ENCODE data around the gene ZFP36. TPM values are rescaled to one million over a fixed set of nuclear protein-coding genes. Genes with fewer than 3 reads are reported as not detected.

ZFP36 gene
- total RNA-seq, 2 donors from 2014 or later = 1,082 to 1,318 TPM

DNA sequence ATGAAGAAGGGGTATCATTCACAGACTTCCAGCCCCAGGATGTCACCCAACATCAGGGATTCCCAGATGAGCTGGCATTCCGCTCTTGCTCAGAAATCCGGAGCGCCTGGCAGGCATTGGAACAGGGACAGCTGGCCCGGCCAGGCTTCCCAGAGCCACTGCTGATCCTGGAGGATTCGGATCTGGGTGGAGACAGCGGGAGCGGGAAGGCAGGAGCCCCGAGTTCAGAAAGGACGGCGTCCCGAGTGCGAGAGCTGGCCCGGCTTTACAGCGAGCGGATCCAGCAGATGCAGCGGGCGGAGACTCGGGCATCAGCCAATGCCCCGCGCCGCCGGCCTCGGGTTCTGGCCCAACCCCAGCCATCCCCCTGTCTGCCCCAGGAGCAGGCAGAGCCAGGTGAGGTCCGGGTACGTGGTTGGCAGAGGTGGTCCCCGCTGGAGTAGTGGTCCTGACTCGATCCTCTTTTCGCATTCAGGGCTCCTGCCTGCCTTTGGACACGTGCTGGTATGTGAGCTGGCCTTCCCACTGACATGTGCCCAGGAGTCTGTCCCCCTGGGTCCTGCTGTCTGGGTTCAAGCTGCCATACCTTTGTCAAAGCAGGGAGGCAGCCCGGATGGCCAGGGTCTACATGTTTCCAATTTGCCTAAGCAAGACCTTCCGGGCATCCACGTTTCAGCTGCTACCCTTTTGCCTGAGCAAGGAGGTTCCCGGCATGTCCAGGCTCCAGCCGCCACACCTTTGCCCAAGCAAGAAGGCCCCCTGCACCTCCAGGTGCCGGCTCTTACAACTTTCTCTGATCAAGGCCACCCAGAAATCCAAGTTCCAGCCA is 16.8 kb downstream of the ZFP36 start:
- ATAC-seq = no peak
- H3K27me3 Mint-ChIP-seq = no peaks in the 10 kb centered on the region
- H3K4me3 Mint-ChIP-seq = no peak overlapping the region
- no peak for DNase-seq
- H3K36me3 Mint-ChIP-seq (ENCODE audit: low read depth) = peaks cover 3% of the 10 kb centered on the region
- H3K4me1 Mint-ChIP-seq = peaks cover 11% of the 10 kb centered on the region
- peak overlapping the region; percentile 85 for H3K27ac Mint-ChIP-seq
- no peaks in the 10 kb centered on the region for H3K9me3 ChIP-seq (ENCODE audit: control insufficient read depth, low read length, poor library complexity, severe bottlenecking)

DNA sequence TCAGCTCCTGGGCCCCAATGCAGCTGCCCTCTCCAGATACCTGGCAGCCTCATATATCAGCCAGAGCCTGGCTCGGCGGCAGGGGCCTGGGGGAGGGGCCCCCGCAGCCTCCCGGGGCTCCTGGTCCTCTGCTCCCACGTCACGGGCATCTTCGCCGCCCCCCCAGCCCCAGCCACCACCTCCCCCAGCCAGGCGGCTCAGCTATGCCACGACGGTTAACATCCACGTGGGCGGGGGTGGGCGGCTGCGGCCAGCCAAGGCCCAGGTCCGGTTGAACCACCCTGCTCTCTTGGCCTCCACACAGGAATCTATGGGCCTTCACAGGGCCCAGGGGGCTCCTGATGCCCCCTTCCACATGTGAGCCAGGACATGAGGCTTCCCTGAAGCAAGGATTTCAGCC is 18.3 kb downstream of the ZFP36 start:
- H3K27ac Mint-ChIP-seq = peak overlapping the region; percentile 85

GRCh38 chr19:39425744-39426143 is 19.1 kb downstream of the ZFP36 start:
- no peak for ATAC-seq
- Mint-ChIP-seq H3K27me3 (no peaks in the 10 kb centered on the region), H3K4me3 (no peak overlapping the region), H3K27ac (peak overlapping the region; percentile 85), H3K36me3 (ENCODE audit: low read depth) (peaks cover 3% of the 10 kb centered on the region), H3K4me1 (peaks cover 15% of the 10 kb centered on the region)
- DNase-seq = no peak
- H3K9me3 ChIP-seq (ENCODE audit: control insufficient read depth, low read length, poor library complexity, severe bottlenecking) = no peaks in the 10 kb centered on the region

More for the DNA sequence above, 18.3 kb downstream of the ZFP36 start:
- Mint-ChIP-seq H3K4me3 (no peak overlapping the region), H3K4me1 (peaks cover 11% of the 10 kb centered on the region), H3K27me3 (no peaks in the 10 kb centered on the region), H3K36me3 (ENCODE audit: low read depth) (peaks cover 3% of the 10 kb centered on the region)
- DNase-seq (no peak), ATAC-seq (no peak)
- H3K9me3 ChIP-seq (ENCODE audit: control insufficient read depth, low read length, poor library complexity, severe bottlenecking) = no peaks in the 10 kb centered on the region

DNA sequence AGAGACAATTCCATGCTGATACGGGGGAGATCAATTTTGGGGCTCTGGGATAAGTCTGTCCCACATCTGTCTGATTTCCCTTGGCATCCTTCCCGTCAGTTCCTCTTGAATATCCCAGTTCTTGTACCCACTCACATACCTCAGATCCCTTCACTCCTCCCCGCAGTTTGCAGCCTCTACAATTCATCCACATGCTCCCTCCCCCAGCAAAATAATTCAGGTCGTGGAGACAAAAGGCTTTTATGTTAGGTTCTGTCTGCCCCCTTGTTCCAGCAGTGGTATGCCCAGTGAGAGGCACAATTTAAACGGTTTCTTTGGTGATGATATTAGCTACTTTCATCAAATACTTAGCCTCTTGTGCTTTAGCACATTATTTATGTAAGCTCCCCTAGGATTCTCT is 19.5 kb downstream of the ZFP36 start:
- H3K9me3 ChIP-seq (ENCODE audit: control insufficient read depth, low read length, poor library complexity, severe bottlenecking) = no peaks in the 10 kb centered on the region
- ATAC-seq (no peak), DNase-seq (no peak)
- H3K4me3 Mint-ChIP-seq = no peak overlapping the region
- peak overlapping the region; percentile 85 for H3K27ac Mint-ChIP-seq
- H3K36me3 Mint-ChIP-seq (ENCODE audit: low read depth) = peaks cover 3% of the 10 kb centered on the region
- H3K27me3 Mint-ChIP-seq = no peaks in the 10 kb centered on the region
- H3K4me1 Mint-ChIP-seq = peaks cover 19% of the 10 kb centered on the region

- Mint-ChIP-seq H3K4me1 (peaks cover 23% of the 10 kb centered on the region), H3K36me3 (ENCODE audit: low read depth) (peaks cover 3% of the 10 kb centered on the region), H3K27me3 (no peaks in the 10 kb centered on the region), H3K4me3 (no peak overlapping the region), H3K27ac (peak overlapping the region; percentile 85)
- no peak for ATAC-seq
- H3K9me3 ChIP-seq (ENCODE audit: control insufficient read depth, low read length, poor library complexity, severe bottlenecking) = no peaks in the 10 kb centered on the region
- DNase-seq = no peak
These were observed 21.1 kb downstream of the ZFP36 start for GRCh38 chr19:39427707-39428106.

GRCh38 chr19:39428283-39429112 is 21.9 kb downstream of the ZFP36 start:
- H3K9me3 ChIP-seq (ENCODE audit: control insufficient read depth, low read length, poor library complexity, severe bottlenecking) = no peaks in the 10 kb centered on the region
- no peak overlapping the region for H3K4me3 Mint-ChIP-seq
- peaks cover 26% of the 10 kb centered on the region for H3K4me1 Mint-ChIP-seq
- no peak for DNase-seq
- peak overlapping the region; percentile 80 for H3K27ac Mint-ChIP-seq
- peaks cover 6% of the 10 kb centered on the region for H3K36me3 Mint-ChIP-seq (ENCODE audit: low read depth)
- no peaks in the 10 kb centered on the region for H3K27me3 Mint-ChIP-seq
- no peak for ATAC-seq

GRCh38 chr19:39430675-39431593 is 24.3 kb downstream of the ZFP36 start:
- H3K9me3 ChIP-seq (ENCODE audit: control insufficient read depth, low read length, poor library complexity, severe bottlenecking) = no peaks in the 10 kb centered on the region
- Mint-ChIP-seq H3K4me3 (peak overlapping the region; percentile 78), H3K27me3 (no peaks in the 10 kb centered on the region), H3K27ac (peak overlapping the region; percentile 100), H3K4me1 (peaks cover 37% of the 10 kb centered on the region), H3K36me3 (ENCODE audit: low read depth) (peaks cover 11% of the 10 kb centered on the region)
- peak; percentile 78 for ATAC-seq
- peak; percentile 48 to 75 (median 70) for DNase-seq

GRCh38 chr19:39432677-39433025 is 26.0 kb downstream of the ZFP36 start:
- Mint-ChIP-seq H3K27me3 (no peaks in the 10 kb centered on the region), H3K4me3 (peak overlapping the region; percentile 100), H3K36me3 (ENCODE audit: low read depth) (peaks cover 8% of the 10 kb centered on the region), H3K27ac (peak overlapping the region; percentile 100), H3K4me1 (peaks cover 40% of the 10 kb centered on the region)
- ATAC-seq (no peak), DNase-seq (no peak)
- H3K9me3 ChIP-seq (ENCODE audit: control insufficient read depth, low read length, poor library complexity, severe bottlenecking) = no peaks in the 10 kb centered on the region

DNA sequence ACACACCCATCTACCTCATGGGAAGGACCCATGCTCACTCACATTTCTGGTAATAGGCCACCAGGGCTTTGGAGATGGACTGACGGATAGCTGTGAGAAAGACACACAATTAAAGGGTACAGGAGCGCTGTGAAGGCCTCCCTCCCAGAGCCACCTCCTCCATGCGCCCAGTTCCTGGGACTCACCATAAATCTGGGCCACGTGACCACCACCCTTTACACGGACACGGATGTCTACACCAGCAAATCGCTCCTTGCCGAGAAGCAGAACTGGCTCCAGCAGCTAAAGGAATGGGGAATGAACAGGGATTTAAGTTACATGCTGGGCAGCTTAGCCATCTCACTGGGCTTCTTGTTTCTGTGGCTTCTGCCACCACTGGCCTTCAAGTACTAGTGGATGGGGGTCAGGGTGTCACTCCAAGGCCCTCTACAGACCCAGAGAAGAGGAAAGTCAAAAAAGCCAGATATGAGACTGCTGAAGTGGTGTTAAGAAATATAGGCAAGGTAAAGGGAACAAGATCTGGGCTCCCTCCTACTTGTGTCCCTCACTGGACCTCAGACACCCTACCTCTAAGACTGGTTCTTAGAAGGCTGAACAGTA is 26.9 kb downstream of the ZFP36 start:
- H3K4me1 Mint-ChIP-seq = peaks cover 40% of the 10 kb centered on the region
- H3K36me3 Mint-ChIP-seq (ENCODE audit: low read depth) = peaks cover 8% of the 10 kb centered on the region
- peak overlapping the region; percentile 100 for H3K27ac Mint-ChIP-seq
- no peaks in the 10 kb centered on the region for H3K27me3 Mint-ChIP-seq
- ATAC-seq = no peak
- peak overlapping the region; percentile 100 for H3K4me3 Mint-ChIP-seq
- DNase-seq = no peak
- no peaks in the 10 kb centered on the region for H3K9me3 ChIP-seq (ENCODE audit: control insufficient read depth, low read length, poor library complexity, severe bottlenecking)

- no peaks in the 10 kb centered on the region for H3K9me3 ChIP-seq (ENCODE audit: control insufficient read depth, low read length, poor library complexity, severe bottlenecking)
- no peaks in the 10 kb centered on the region for H3K27me3 Mint-ChIP-seq
- DNase-seq = no peak
- ATAC-seq = no peak
- H3K4me1 Mint-ChIP-seq = peaks cover 40% of the 10 kb centered on the region
- H3K36me3 Mint-ChIP-seq (ENCODE audit: low read depth) = peaks cover 8% of the 10 kb centered on the region
- H3K4me3 Mint-ChIP-seq = peak overlapping the region; percentile 100
- H3K27ac Mint-ChIP-seq = peak overlapping the region; percentile 100
These were observed 27.8 kb downstream of the ZFP36 start for GRCh38 chr19:39434123-39435076.

GRCh38 chr19:39435499-39436349 is 29.1 kb downstream of the ZFP36 start, which contains the start of gene RPS16:
TSS of gene RPS16 (minus strand) at chr19:39435949. CDS start at chr19:39435895, 54 bp downstream.
- peaks cover 36% of the 10 kb centered on the region for H3K4me1 Mint-ChIP-seq
- DNase-seq (peak; percentile 98 to 99 (median 98)), ATAC-seq (peak; percentile 88)
- peaks cover 8% of the 10 kb centered on the region for H3K36me3 Mint-ChIP-seq (ENCODE audit: low read depth)
- H3K9me3 ChIP-seq (ENCODE audit: control insufficient read depth, low read length, poor library complexity, severe bottlenecking) = no peaks in the 10 kb centered on the region
- no peaks in the 10 kb centered on the region for H3K27me3 Mint-ChIP-seq
- H3K4me3 Mint-ChIP-seq = peak within 1 kb of the TSS; percentile 100
- H3K27ac Mint-ChIP-seq = peak within 1 kb of the TSS; percentile 100
